Testis (tissue), 2 donors: Measurements from ENCODE around the gene TMEM225B.

Experiments
- CTCF ChIP-seq, 3 experiments: fragments of 450-650 bp in 2 of 3; fragments of 200-600 bp in 1 of 3; sonication (generic) in 1 of 3; IDR thresholded peaks; one replicate each; pipeline ENCODE4 v1.5.1; 2016 to 2019; ENCODE audit warnings: antibody characterized with exemption in 3 of 3, mild to moderate bottlenecking in 2 of 3, moderate library complexity in 1 of 3
- POLR2A ChIP-seq: fragments of 450-650 bp; IDR thresholded peaks from one replicate; pipeline ENCODE4 v1.6.1; 2017; ENCODE audit warnings: antibody characterized with exemption, mild to moderate bottlenecking, moderate library complexity

GRCh38 chr7:99596408-99596955, 1.6 kb upstream of the TMEM225B start:
- no peak for TF ChIP-seq CTCF (IDR thresholded peaks at IDR 0.05)
- TF ChIP-seq POLR2A = no peak
